K562 (cell line): ENCODE measurements around the gene ATXN10. TPM values are rescaled to one million over a fixed set of nuclear protein-coding genes. Genes with fewer than 3 reads are reported as not detected.

ENCODE experiments used
- ATAC-seq: fragments of 200-7000 bp; cut with Tn5 transposase; 3 replicates; pipeline ENCODE4 v1.9.1; 2020; ENCODE audit warnings: moderate library complexity
- BruUV-seq: library from RNA; stranded (reverse); fragments of 400-500 nt; replicated peaks from 2 replicates; lab custom pipeline; 2021; lab: Mats Ljungman, UMichigan
- CTCF ChIA-PET: fragments of 300-600 bp; formaldehyde crosslinking; extraction: SDS; loops from one replicate; lab custom pipeline; 2021; ENCODE audit warnings: low intra/inter-chr PET ratio; lab: Yijun Ruan, JAX
- POLR2A ChIA-PET: fragments of 300-600, 350-650 bp; sonication (Branson Sonifier 250); formaldehyde crosslinking; extraction: SDS; loops from one replicate; lab custom pipeline; 2021; ENCODE audit warnings: antibody characterized with exemption, inconsistent platforms; lab: Yijun Ruan, JAX
- DNase-seq, 4 experiments: peaks; one replicate each; pipeline versions ENCODE4 v3.0.0 to v3.0.0-alpha.2; 2011 to 2018; ENCODE audit warnings: low spot score in 3 of 4, mixed read lengths in 3 of 4; ENCODE audit errors: extremely low read depth in 1 of 4
- FAIRE-seq: peaks from 2 replicates; lab custom pipeline; 2011; peaks lifted over from hg19 to GRCh38; lab: Jason Lieb, UNC
- H2AFZ ChIP-seq: 2 replicates; pipeline ENCODE4 v1.6.0; 2011; ENCODE audit warnings: low read depth, low read length, control low read depth, inconsistent platforms
- H3K27ac ChIP-seq: fragments of 200-600 bp; 3 replicates; pipeline ENCODE4 v1.8.0; 2011; ENCODE audit warnings: low read depth, mild to moderate bottlenecking, control low read depth, inconsistent platforms, low read length, moderate library complexity, mixed read lengths; ENCODE audit errors: extremely low read depth
- H3K27me3 ChIP-seq, 2 experiments: fragments of 300-600 bp in 1 of 2; 2 replicates in 1 of 2; 3 replicates in 1 of 2; pipeline versions ENCODE4 v1.6.0 to v1.8.0; 2011; ENCODE audit warnings: inconsistent platforms in 2 of 2, low read length in 2 of 2, mild to moderate bottlenecking in 1 of 2, mixed read lengths in 1 of 2, moderate library complexity in 1 of 2; ENCODE audit not compliant: control insufficient read depth in 2 of 2, insufficient read depth in 2 of 2
- H3K36me3 ChIP-seq: fragments of 300-600 bp; 3 replicates; pipeline ENCODE4 v1.8.0; 2011; ENCODE audit warnings: mild to moderate bottlenecking, low read length, inconsistent platforms; ENCODE audit not compliant: control insufficient read depth, insufficient read depth
- H3K4me1 ChIP-seq, 2 experiments: fragments of 200-600 bp in 1 of 2; replicated peaks in 1 of 2; 2 replicates in 1 of 2; 3 replicates in 1 of 2; pipeline versions ENCODE4 v1.5.1 to v1.8.0; 2011; ENCODE audit warnings: inconsistent platforms in 2 of 2, low read length in 2 of 2, mild to moderate bottlenecking in 1 of 2, mixed read lengths in 1 of 2, moderate library complexity in 1 of 2; ENCODE audit not compliant: control insufficient read depth in 2 of 2, insufficient read depth in 2 of 2
- H3K4me2 ChIP-seq: 2 replicates; pipeline ENCODE4 v1.6.1; 2011; ENCODE audit warnings: low read length, control low read depth, inconsistent platforms, mixed read lengths; ENCODE audit not compliant: insufficient read depth
- H3K4me3 ChIP-seq: fragments of 200-600 bp; sonication (generic), shearing (Covaris generic); 2 replicates; pipeline ENCODE4 v1.5.1; 2016; ENCODE audit warnings: control low read depth, inconsistent platforms
- H3K79me2 ChIP-seq: fragments of 200-600 bp; 3 replicates; pipeline ENCODE4 v1.8.0; 2011; ENCODE audit warnings: low read length, inconsistent platforms; ENCODE audit not compliant: control insufficient read depth, insufficient read depth
- H3K9ac ChIP-seq, 2 experiments: 2 replicates each; pipeline versions ENCODE4 v1.6.0 to v1.6.1; 2011; ENCODE audit warnings: low read depth in 2 of 2, low read length in 2 of 2, control low read depth in 1 of 2, inconsistent platforms in 1 of 2, mild to moderate bottlenecking in 1 of 2, mixed read lengths in 1 of 2; ENCODE audit not compliant: insufficient read depth in 1 of 2
- H3K9me1 ChIP-seq: one replicate; pipeline ENCODE4 v1.6.0; 2011; ENCODE audit warnings: inconsistent platforms, mild to moderate bottlenecking, low read length, moderate library complexity; ENCODE audit not compliant: control insufficient read depth, insufficient read depth
- H3K9me3 ChIP-seq: replicated peaks from 2 replicates; pipeline ENCODE4 v1.5.1; 2011; ENCODE audit warnings: low read depth, low read length, inconsistent platforms; ENCODE audit not compliant: control insufficient read depth, insufficient read depth
- H4K20me1 ChIP-seq: replicated peaks from 2 replicates; pipeline ENCODE4 v1.6.1; 2011; ENCODE audit warnings: low read length, inconsistent platforms, mixed read lengths; ENCODE audit not compliant: control insufficient read depth, insufficient read depth
- HMGN3 ChIP-seq: IDR thresholded peaks from 2 replicates; pipeline ENCODE4 v1.6.1; 2011; ENCODE audit warnings: borderline replicate concordance, low read depth, mild to moderate bottlenecking, mixed read lengths, low read length; ENCODE audit not compliant: insufficient read length; ENCODE audit errors: extremely low read depth
- LEF1 ChIP-seq: fragments of 450-650 bp; IDR thresholded peaks from 2 replicates; pipeline ENCODE4 v1.6.1; 2016; ENCODE audit warnings: mild to moderate bottlenecking
- MTA3 ChIP-seq: fragments of 450-650 bp; formaldehyde crosslinking; IDR thresholded peaks from 2 replicates; pipeline ENCODE4 v1.6.1; 2017; ENCODE audit warnings: mild to moderate bottlenecking, borderline replicate concordance
- PCBP1 ChIP-seq: fragments of 200-400 bp; formaldehyde crosslinking; IDR thresholded peaks from 2 replicates; pipeline ENCODE4 v1.6.1; 2018; ENCODE audit warnings: mild to moderate bottlenecking, low read depth, low read length; ENCODE audit not compliant: poor library complexity, severe bottlenecking
- PHF8 ChIP-seq: fragments of 200-600 bp; sonication (generic); IDR thresholded peaks from 2 replicates; pipeline ENCODE4 v1.6.1; 2012; ENCODE audit warnings: mixed run types, mild to moderate bottlenecking, inconsistent platforms, low read length, moderate library complexity, borderline replicate concordance
- ZBTB17 ChIP-seq: fragments of 450-650 bp; formaldehyde crosslinking; IDR thresholded peaks from 2 replicates; pipeline ENCODE4 v1.4.0; 2020; ENCODE audit warnings: mild to moderate bottlenecking
- WGBS: fragments of 100-300 bp; shearing (Covaris generic); methylation state at CpG from one replicate; pipeline ENCODE4 v1.1.6; 2016; ENCODE audit warnings: low coverage, mixed read lengths; ENCODE audit not compliant: insufficient coverage; ENCODE audit errors: missing lambda C conversion rate; 5-methylcytosine and 5-hydroxymethylcytosine counted together
- in situ Hi-C: fragments of 300-500 bp; cut with MboI; formaldehyde crosslinking; loops from 4 replicates; pipeline ENCODE4 v1.15.0; 2018; ENCODE audit warnings: inconsistent platforms, mixed read lengths
- intact Hi-C: fragments of 100-400 bp; cut with micrococcal nuclease; formaldehyde crosslinking; loops from 2 replicates; pipeline ENCODE4 v1.14.2; 2022
- polyA plus RNA-seq, 8 experiments: library from polyadenylated mRNA; depleted of rRNA in 4 of 8; stranded (reverse) in 5 of 8; unstranded in 3 of 8; fragments of >200 nt; fragmentation: Nextera tagmentation in 2 of 8; fragmentation: Illumina TruSeq in 1 of 8; extraction: Ambion mirVana in 2 of 8; extraction: Trizol in 1 of 8; gene quantifications; 2 replicates each; pipeline versions ENCODE4 v1.2.1 to v1.2.3, GENCODE V29; 2011 to 2014; ENCODE audit warnings: inconsistent platforms in 1 of 8, missing spikeins in 1 of 8
- total RNA-seq, 7 experiments: library from RNA; depleted of rRNA in 6 of 7; stranded (reverse); fragments of >200 nt in 6 of 7; fragmentation: Illumina TruSeq in 2 of 7; extraction: Trizol in 2 of 7; gene quantifications; 2 replicates each; pipeline versions ENCODE4 v1.2.1 to v1.2.3, GENCODE V29; 2011 to 2021; ENCODE audit warnings: low replicate concordance in 1 of 7
- TF ChIP-seq, protein P1 (sequence below): sonication (generic); formaldehyde crosslinking; IDR thresholded peaks from 2 replicates; pipeline ENCODE4 v1.8.0; 2022; ENCODE audit warnings: missing genetic modification reagents, mild to moderate bottlenecking, moderate library complexity, borderline replicate concordance
- TF ChIP-seq, protein P2 (sequence below): fragments of 200-400 bp; formaldehyde crosslinking; IDR thresholded peaks from 2 replicates; pipeline ENCODE4 v1.6.1; 2017; ENCODE audit warnings: mild to moderate bottlenecking, low read depth, low read length, moderate library complexity
- TF ChIP-seq, protein P3 (sequence below): sonication (generic); formaldehyde crosslinking; IDR thresholded peaks from 2 replicates; pipeline ENCODE4 v1.8.1; 2023; ENCODE audit warnings: missing genetic modification reagents, mild to moderate bottlenecking, borderline replicate concordance
- TF ChIP-seq, protein P4 (sequence below): fragments of 250-450 bp; sonication (Bioruptor Pico); IDR thresholded peaks from 2 replicates; pipeline ENCODE4 v1.4.0; 2020; ENCODE audit warnings: mild to moderate bottlenecking, moderate library complexity

ATXN10 gene
- total and polyA plus RNA-seq, 9 of the 15 experiments (the other 6 are each of a cell fraction or from before 2014, with no cell fraction given): 11.5 to 190 (median 33.6) TPM

DNA sequence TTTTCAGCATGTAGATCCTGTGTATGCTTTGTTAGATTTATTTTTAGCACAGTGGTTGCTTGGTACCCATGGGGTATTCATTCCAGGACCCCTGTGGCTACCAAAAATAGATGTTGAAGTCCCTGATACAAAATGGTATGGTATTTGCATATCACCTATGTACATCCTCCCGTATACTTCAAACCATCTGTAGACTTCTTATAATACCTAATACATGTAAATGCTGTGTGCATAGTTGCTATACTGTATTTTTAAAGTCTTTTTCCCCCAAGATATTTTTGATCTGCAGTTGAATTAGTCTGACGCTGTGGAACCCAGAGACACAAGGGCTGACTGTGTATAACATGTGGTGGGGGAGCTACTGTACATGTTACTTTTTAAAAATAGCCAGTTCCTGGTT is 101.1 kb downstream of the ATXN10 start:
- no peak overlapping the region for H2AFZ ChIP-seq
- CTCF ChIA-PET: no interaction called here
- H3K9me3 ChIP-seq: no peaks in the 10 kb centered on the region
- 100% methylated on average over 1 of the region's 2 CpGs for WGBS
- H3K4me3 ChIP-seq: no peak overlapping the region
- DNase-seq: no peak
- no peak for FAIRE-seq
- H3K4me1 ChIP-seq: no peaks in the 10 kb centered on the region
- no peak overlapping the region for H3K9ac ChIP-seq
- intact Hi-C loops (no loop called here), in situ Hi-C loops (no loop called here)
- no peaks in the 10 kb centered on the region for H3K27me3 ChIP-seq
- no peaks in the 10 kb centered on the region for H3K79me2 ChIP-seq
- POLR2A ChIA-PET: no interaction called here
- no peaks in the 10 kb centered on the region for H3K9me1 ChIP-seq
- no peaks in the 10 kb centered on the region for H4K20me1 ChIP-seq
- H3K36me3 ChIP-seq: no peaks in the 10 kb centered on the region
- no peak overlapping the region for H3K4me2 ChIP-seq
- no TSS peak for BruUV-seq
- ATAC-seq: no peak
- H3K27ac ChIP-seq: no peak overlapping the region
- TF ChIP-seq, protein P1, sequence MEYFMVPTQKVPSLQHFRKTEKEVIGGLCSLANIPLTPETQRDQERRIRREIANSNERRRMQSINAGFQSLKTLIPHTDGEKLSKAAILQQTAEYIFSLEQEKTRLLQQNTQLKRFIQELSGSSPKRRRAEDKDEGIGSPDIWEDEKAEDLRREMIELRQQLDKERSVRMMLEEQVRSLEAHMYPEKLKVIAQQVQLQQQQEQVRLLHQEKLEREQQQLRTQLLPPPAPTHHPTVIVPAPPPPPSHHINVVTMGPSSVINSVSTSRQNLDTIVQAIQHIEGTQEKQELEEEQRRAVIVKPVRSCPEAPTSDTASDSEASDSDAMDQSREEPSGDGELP (CRISPR knock-in tag): no peak
- TF ChIP-seq, protein P2, sequence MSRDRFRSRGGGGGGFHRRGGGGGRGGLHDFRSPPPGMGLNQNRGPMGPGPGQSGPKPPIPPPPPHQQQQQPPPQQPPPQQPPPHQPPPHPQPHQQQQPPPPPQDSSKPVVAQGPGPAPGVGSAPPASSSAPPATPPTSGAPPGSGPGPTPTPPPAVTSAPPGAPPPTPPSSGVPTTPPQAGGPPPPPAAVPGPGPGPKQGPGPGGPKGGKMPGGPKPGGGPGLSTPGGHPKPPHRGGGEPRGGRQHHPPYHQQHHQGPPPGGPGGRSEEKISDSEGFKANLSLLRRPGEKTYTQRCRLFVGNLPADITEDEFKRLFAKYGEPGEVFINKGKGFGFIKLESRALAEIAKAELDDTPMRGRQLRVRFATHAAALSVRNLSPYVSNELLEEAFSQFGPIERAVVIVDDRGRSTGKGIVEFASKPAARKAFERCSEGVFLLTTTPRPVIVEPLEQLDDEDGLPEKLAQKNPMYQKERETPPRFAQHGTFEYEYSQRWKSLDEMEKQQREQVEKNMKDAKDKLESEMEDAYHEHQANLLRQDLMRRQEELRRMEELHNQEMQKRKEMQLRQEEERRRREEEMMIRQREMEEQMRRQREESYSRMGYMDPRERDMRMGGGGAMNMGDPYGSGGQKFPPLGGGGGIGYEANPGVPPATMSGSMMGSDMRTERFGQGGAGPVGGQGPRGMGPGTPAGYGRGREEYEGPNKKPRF: no peak
- TF ChIP-seq HMGN3 (no peak), LEF1 (no peak), ZBTB17 (CRISPR knock-in tag) (no peak), PHF8 (no peak), MTA3 (no peak), PCBP1 (no peak)
- TF ChIP-seq, protein P3, sequence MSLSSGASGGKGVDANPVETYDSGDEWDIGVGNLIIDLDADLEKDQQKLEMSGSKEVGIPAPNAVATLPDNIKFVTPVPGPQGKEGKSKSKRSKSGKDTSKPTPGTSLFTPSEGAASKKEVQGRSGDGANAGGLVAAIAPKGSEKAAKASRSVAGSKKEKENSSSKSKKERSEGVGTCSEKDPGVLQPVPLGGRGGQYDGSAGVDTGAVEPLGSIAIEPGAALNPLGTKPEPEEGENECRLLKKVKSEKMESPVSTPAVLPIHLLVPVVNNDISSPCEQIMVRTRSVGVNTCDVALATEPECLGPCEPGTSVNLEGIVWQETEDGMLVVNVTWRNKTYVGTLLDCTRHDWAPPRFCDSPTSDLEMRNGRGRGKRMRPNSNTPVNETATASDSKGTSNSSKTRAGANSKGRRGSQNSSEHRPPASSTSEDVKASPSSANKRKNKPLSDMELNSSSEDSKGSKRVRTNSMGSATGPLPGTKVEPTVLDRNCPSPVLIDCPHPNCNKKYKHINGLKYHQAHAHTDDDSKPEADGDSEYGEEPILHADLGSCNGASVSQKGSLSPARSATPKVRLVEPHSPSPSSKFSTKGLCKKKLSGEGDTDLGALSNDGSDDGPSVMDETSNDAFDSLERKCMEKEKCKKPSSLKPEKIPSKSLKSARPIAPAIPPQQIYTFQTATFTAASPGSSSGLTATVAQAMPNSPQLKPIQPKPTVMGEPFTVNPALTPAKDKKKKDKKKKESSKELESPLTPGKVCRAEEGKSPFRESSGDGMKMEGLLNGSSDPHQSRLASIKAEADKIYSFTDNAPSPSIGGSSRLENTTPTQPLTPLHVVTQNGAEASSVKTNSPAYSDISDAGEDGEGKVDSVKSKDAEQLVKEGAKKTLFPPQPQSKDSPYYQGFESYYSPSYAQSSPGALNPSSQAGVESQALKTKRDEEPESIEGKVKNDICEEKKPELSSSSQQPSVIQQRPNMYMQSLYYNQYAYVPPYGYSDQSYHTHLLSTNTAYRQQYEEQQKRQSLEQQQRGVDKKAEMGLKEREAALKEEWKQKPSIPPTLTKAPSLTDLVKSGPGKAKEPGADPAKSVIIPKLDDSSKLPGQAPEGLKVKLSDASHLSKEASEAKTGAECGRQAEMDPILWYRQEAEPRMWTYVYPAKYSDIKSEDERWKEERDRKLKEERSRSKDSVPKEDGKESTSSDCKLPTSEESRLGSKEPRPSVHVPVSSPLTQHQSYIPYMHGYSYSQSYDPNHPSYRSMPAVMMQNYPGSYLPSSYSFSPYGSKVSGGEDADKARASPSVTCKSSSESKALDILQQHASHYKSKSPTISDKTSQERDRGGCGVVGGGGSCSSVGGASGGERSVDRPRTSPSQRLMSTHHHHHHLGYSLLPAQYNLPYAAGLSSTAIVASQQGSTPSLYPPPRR (CRISPR knock-in tag): no peak
- TF ChIP-seq, protein P4, sequence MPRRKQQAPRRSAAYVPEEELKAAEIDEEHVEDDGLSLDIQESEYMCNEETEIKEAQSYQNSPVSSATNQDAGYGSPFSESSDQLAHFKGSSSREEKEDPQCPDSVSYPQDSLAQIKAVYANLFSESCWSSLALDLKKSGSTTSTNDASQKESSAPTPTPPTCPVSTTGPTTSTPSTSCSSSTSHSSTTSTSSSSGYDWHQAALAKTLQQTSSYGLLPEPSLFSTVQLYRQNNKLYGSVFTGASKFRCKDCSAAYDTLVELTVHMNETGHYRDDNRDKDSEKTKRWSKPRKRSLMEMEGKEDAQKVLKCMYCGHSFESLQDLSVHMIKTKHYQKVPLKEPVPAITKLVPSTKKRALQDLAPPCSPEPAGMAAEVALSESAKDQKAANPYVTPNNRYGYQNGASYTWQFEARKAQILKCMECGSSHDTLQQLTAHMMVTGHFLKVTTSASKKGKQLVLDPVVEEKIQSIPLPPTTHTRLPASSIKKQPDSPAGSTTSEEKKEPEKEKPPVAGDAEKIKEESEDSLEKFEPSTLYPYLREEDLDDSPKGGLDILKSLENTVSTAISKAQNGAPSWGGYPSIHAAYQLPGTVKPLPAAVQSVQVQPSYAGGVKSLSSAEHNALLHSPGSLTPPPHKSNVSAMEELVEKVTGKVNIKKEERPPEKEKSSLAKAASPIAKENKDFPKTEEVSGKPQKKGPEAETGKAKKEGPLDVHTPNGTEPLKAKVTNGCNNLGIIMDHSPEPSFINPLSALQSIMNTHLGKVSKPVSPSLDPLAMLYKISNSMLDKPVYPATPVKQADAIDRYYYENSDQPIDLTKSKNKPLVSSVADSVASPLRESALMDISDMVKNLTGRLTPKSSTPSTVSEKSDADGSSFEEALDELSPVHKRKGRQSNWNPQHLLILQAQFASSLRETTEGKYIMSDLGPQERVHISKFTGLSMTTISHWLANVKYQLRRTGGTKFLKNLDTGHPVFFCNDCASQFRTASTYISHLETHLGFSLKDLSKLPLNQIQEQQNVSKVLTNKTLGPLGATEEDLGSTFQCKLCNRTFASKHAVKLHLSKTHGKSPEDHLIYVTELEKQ (CRISPR knock-in tag): no peak
